Testis (tissue), 3 donors: ENCODE results near the gene ZBTB11. TPM values are rescaled to one million over a fixed set of nuclear protein-coding genes. Genes with fewer than 3 reads are reported as not detected.
A peak's percentile ranks its signal among the peaks of the same experiment; 100 is the strongest.

ENCODE experiments used
- DNase-seq: peaks from one replicate; pipeline ENCODE4 v3.0.0-alpha.2; 2019
- H3K27ac ChIP-seq, 2 donors: fragments of 200-600 bp; sonication (generic); one replicate each; pipeline ENCODE4 v1.5.1; 2019
- H3K27me3 ChIP-seq: fragments of 200-600 bp; sonication (generic); one replicate; pipeline ENCODE4 v1.5.1; 2019
- H3K36me3 ChIP-seq: fragments of 200-600 bp; sonication (generic); one replicate; pipeline ENCODE4 v1.5.1; 2017; ENCODE audit warnings: low read depth; ENCODE audit errors: missing control alignments
- H3K4me1 ChIP-seq: fragments of 200-600 bp; sonication (generic); one replicate; pipeline ENCODE4 v1.5.1; 2019
- H3K4me3 ChIP-seq, 2 donors: fragments of 200-600 bp; sonication (generic); one replicate each; pipeline ENCODE4 v1.5.1; 2017 to 2019
- H3K9me3 ChIP-seq: fragments of 200-600 bp; sonication (generic); one replicate; pipeline ENCODE4 v1.5.1; 2017
- CTCF ChIP-seq, 3 experiments: fragments of 450-650 bp in 2 of 3; fragments of 200-600 bp in 1 of 3; sonication (generic) in 1 of 3; IDR thresholded peaks; one replicate each; pipeline ENCODE4 v1.5.1; 2016 to 2019; ENCODE audit warnings: antibody characterized with exemption in 3 of 3, mild to moderate bottlenecking in 2 of 3, moderate library complexity in 1 of 3
- POLR2A ChIP-seq: fragments of 450-650 bp; IDR thresholded peaks from one replicate; pipeline ENCODE4 v1.6.1; 2017; ENCODE audit warnings: antibody characterized with exemption, mild to moderate bottlenecking, moderate library complexity
- WGBS, 2 donors: methylation state at CpG; one replicate each; pipeline ENCODE4 v1.1.5; 2018; 5-methylcytosine and 5-hydroxymethylcytosine counted together
- intact Hi-C: fragments of 100-400 bp; cut with DNase I; formaldehyde crosslinking; loops from one replicate; pipeline ENCODE4 v1.15.1; 2023; ENCODE audit warnings: low total_unique reads
- polyA plus RNA-seq: library from polyadenylated mRNA; stranded (reverse); fragments of 350-450 nt; fragmentation: Illumina TruSeq; extraction: RNeasy Lipid Tissue Mini Kit (QIAGEN cat#74804); gene quantifications from one replicate; pipeline ENCODE4 v1.2.3, GENCODE V29; 2014; ENCODE audit warnings: low read depth, low replicate concordance; ENCODE audit not compliant: insufficient read depth
- total RNA-seq, 2 donors: library from RNA; depleted of rRNA; stranded (reverse); fragments of >200 nt; gene quantifications; one replicate each; pipeline ENCODE4 v1.2.3, GENCODE V29; 2016

The ZBTB11 gene
- total and polyA plus RNA-seq, 3 donors from 2014 or later = 14.8 to 37.4 (median 32.8) TPM

GRCh38 chr3:101639280-101639963 is 37.5 kb downstream of the ZBTB11 start:
- Histone ChIP-seq H3K4me3 (no peak overlapping the region), H3K27me3 (no peaks in the 10 kb centered on the region), H3K9me3 (no peaks in the 10 kb centered on the region), H3K27ac (no peak overlapping the region), H3K36me3 (no peaks in the 10 kb centered on the region), H3K4me1 (no peaks in the 10 kb centered on the region)
- 86 to 87% methylated on average over 18 of the region's 18 CpGs for WGBS, 2 donors
- intact Hi-C loops = no loop called here
- no peak for DNase-seq
- no peak for TF ChIP-seq CTCF (IDR thresholded peaks at IDR 0.05)
- no peak for TF ChIP-seq POLR2A

- Histone ChIP-seq H3K4me1 (no peaks in the 10 kb centered on the region), H3K27me3 (no peaks in the 10 kb centered on the region), H3K9me3 (no peaks in the 10 kb centered on the region), H3K27ac (no peak overlapping the region), H3K36me3 (no peaks in the 10 kb centered on the region), H3K4me3 (no peak overlapping the region)
- no peak for DNase-seq
- intact Hi-C loops = no loop called here
- TF ChIP-seq CTCF (IDR thresholded peaks at IDR 0.05) = no peak
- TF ChIP-seq POLR2A = no peak
- 84 to 86% methylated on average over 10 of the region's 10 CpGs for WGBS, 2 donors
Measured at GRCh38 chr3:101638261-101638745, 38.6 kb downstream of the ZBTB11 start.

- TF ChIP-seq CTCF (IDR thresholded peaks at IDR 0.05) = no peak
- TF ChIP-seq POLR2A = no peak
- Histone ChIP-seq H3K4me3 (no peak overlapping the region), H3K4me1 (no peaks in the 10 kb centered on the region), H3K27ac (no peak overlapping the region), H3K27me3 (no peaks in the 10 kb centered on the region), H3K36me3 (no peaks in the 10 kb centered on the region), H3K9me3 (no peaks in the 10 kb centered on the region)
- no peak for DNase-seq
- WGBS, 2 donors = 87 to 89% methylated on average over 10 of the region's 10 CpGs
- intact Hi-C loops = no loop called here
Measured at GRCh38 chr3:101637451-101637850, 39.5 kb downstream of the ZBTB11 start.

- Histone ChIP-seq H3K9me3 (no peaks in the 10 kb centered on the region), H3K4me1 (no peaks in the 10 kb centered on the region), H3K27ac (no peak overlapping the region), H3K27me3 (no peaks in the 10 kb centered on the region), H3K4me3 (no peak overlapping the region), H3K36me3 (no peaks in the 10 kb centered on the region)
- TF ChIP-seq CTCF (IDR thresholded peaks at IDR 0.05) (peak in 2 of 3 experiments; percentile 41 to 51), POLR2A (no peak)
- 46 to 47% methylated on average over 18 of the region's 18 CpGs for whole genome bisulfite sequencing, 2 donors
- intact Hi-C loops = no loop called here
- peak; percentile 65 for DNase-seq
Measured at GRCh38 chr3:101635954-101636798, 40.8 kb downstream of the ZBTB11 start.
